ENCODE results near the gene SEMA4B.
"Not testable (repeated sequence)": the region's sequence is repeated elsewhere in the genome, so short reads cannot be mapped to it uniquely, and the experiment has no call there.

The SEMA4B gene

DNA sequence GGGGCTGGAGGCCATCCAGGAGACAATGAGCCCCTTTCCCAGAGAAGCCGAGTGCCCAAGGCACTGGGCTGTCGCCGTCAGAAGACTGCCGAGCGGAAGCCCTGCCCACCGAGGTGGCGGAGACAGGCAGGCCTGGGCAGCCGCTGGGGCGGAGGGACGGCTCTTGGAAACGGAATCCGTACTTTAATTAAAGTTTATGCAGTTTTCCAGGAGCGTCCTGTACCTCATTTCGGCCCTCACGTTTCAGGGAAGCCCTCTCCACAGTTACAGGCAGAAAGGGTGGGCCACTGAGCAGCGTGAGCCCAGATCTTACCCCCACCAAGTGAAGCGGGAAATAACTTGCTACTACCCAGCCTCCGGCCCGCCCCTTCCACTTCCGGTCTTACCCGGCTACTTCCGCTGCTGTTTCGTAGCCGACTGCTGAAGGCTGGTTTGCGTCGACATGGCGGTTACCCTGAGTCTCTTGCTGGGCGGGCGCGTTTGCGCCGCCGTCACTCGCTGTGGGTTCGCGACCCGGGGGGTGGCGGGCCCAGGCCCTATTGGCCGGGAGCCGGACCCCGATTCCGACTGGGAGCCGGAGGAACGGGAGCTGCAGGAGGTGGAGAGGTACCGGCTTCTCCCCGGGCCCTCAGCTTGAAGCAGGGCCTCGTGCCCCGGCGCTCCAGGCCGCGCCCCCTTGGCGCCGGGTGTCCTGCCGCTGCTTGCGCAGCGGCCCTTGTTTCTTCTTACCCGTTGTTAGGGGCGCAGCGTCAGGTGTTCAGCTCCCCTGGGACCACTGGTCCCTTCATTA is 64.3 kb downstream of the SEMA4B start, which contains the start of gene NGRN:
TSS of gene NGRN (plus strand) at position 402 of the 790 bp plus-strand sequence. CDS start at position 443, 41 bp downstream.
- peak; percentile 38 to 58 for DNase-seq

- peak in 1 of 2 experiments; percentile 19 for DNase-seq
These were observed 64.9 kb downstream of the SEMA4B start for GRCh38 chr15:90266061-90266431.

GRCh38 chr15:90266485-90266884 is 65.4 kb downstream of the SEMA4B start:
- DNase-seq, result no peak

- no peak for DNase-seq
These were observed 67.3 kb downstream of the SEMA4B start for GRCh38 chr15:90268415-90268814.

DNA sequence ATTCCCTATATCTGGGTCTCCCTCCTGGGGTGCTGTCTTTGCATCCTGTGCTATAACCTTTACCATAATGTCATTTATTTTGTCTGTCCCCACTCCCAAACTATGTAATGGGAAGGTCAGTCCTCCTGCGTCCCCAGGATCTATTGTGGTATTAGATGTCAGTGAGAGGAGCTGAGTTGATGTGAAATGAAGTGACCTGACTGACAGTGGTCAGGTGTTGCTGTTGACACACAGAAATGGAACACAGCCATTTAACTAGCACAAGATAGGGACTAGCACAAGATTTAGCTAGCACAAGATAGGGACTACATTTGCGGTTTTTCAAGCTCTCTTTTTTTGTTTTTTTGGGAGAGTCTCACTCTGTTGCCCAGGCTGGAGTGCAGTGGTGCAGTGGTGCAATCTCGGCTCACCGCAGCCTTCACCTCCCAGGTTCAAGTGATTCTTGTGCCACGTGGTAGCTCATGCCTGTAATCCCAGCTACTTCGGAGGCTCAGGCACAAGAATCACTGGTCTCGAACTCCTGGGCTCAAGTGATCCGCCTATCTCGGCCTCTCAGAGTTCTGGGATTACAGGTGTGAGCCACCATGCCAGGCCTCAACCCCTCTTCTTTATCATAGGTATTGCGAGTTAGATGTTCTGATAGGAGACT is 69.5 kb downstream of the SEMA4B start:
- no peak for DNase-seq

GRCh38 chr15:90271459-90272166 is 70.5 kb downstream of the SEMA4B start:
- no peak for DNase-seq

DNA sequence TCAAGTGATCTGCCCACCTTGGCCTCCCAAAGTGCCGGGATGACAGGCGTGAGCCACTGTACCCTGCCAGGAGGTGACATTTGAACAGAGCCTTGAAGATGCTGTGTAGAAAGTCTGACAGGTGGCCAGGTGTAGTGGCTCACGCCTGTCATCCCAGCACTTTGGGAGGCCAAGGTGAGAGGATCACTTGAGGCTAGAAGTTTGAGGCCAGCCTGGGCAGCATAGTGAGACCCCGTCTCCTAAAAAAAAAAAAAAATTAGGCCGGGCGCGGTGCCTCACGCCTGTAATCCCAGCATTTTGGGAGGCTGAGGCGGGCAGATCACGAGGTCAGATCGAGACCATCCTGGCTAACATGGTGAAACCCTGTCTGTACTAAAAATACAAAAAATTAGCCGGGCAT is 77.3 kb downstream of the SEMA4B start:
- DNase-seq, result not testable (repeated sequence)
